A549 (cell line): Measurements from ENCODE around the gene IFITM10. TPM values are rescaled to one million over a fixed set of nuclear protein-coding genes. Genes with fewer than 3 reads are reported as not detected.

Source experiments
- ATAC-seq, 2 experiments: fragments of 200-7000 bp in 1 of 2; fragments of >200 bp in 1 of 2; cut with Nextera tagmentation in 1 of 2; cut with Tn5 transposase in 1 of 2; 3 replicates each; pipeline versions ENCODE4 v1.8.0 to v1.9.1; 2018 to 2020; ENCODE audit warnings: mild to moderate bottlenecking in 1 of 2, moderate library complexity in 1 of 2
- CTCF ChIA-PET: fragments of 300-600 bp; sonication (Branson Sonifier 250); formaldehyde crosslinking; extraction: SDS; loops from one replicate; lab custom pipeline; 2021; ENCODE audit warnings: antibody characterized with exemption, inconsistent platforms; lab: Yijun Ruan, JAX
- POLR2A ChIA-PET: fragments of 350-600 bp; formaldehyde crosslinking; extraction: SDS; loops from one replicate; lab custom pipeline; 2021; ENCODE audit warnings: antibody characterized with exemption, inconsistent platforms; lab: Yijun Ruan, JAX
- DNase-seq, 2 experiments: peaks; one replicate each; pipeline versions ENCODE4 v3.0.0 to v3.0.0-alpha.2; 2011 to 2016; ENCODE audit warnings: low read depth in 1 of 2, low spot score in 1 of 2
- FAIRE-seq: peaks from 2 replicates; lab custom pipeline; 2011; peaks lifted over from hg19 to GRCh38; lab: Jason Lieb, UNC
- H3K27ac ChIP-seq, 2 experiments: fragments of >200 bp; sonication (Bioruptor Twin); formaldehyde crosslinking; 3 replicates each; pipeline ENCODE4 v1.5.1; 2016 to 2017
- H3K4me1 ChIP-seq: fragments of >200 bp; sonication (Bioruptor Twin); formaldehyde crosslinking; 3 replicates; pipeline ENCODE4 v1.6.1; 2016
- H3K4me2 ChIP-seq: fragments of >200 bp; sonication (Bioruptor Twin); formaldehyde crosslinking; 3 replicates; pipeline ENCODE4 v1.6.1; 2016
- H3K4me3 ChIP-seq: fragments of >200 bp; sonication (Bioruptor Twin); formaldehyde crosslinking; 3 replicates; pipeline ENCODE4 v1.5.1; 2016
- H3K9me3 ChIP-seq: fragments of >200 bp; sonication (Bioruptor Twin); formaldehyde crosslinking; 3 replicates; pipeline ENCODE4 v1.6.1; 2016
- CBX2 ChIP-seq: fragments of 200-600 bp; sonication (generic); IDR thresholded peaks from 2 replicates; pipeline ENCODE4 v1.6.1; 2016; ENCODE audit warnings: low read depth, mild to moderate bottlenecking, borderline replicate concordance
- CHD4 ChIP-seq: fragments of 200-600 bp; sonication (generic); IDR thresholded peaks from 2 replicates; pipeline ENCODE4 v1.6.1; 2016; ENCODE audit warnings: antibody characterized with exemption, mild to moderate bottlenecking, borderline replicate concordance
- FOSB ChIP-seq: fragments of 250-450 bp; sonication (Bioruptor Pico); IDR thresholded peaks from 2 replicates; pipeline ENCODE4 v1.5.0; 2020; ENCODE audit warnings: mild to moderate bottlenecking, moderate library complexity
- FOSL2 ChIP-seq, 2 experiments: fragments of 450-650 bp in 1 of 2; fragments of >200 bp in 1 of 2; sonication (Bioruptor Twin) in 1 of 2; formaldehyde crosslinking; IDR thresholded peaks; 2 replicates each; pipeline versions ENCODE4 v1.5.0 to v1.6.1; 2016 to 2020; ENCODE audit warnings: mild to moderate bottlenecking in 1 of 2, moderate library complexity in 1 of 2
- FOXS1 ChIP-seq: fragments of 250-450 bp; sonication (Bioruptor Pico); IDR thresholded peaks from 2 replicates; pipeline ENCODE4 v1.5.0; 2020; ENCODE audit warnings: mild to moderate bottlenecking, moderate library complexity
- HOXB13 ChIP-seq: fragments of 250-450 bp; sonication (Bioruptor Pico); IDR thresholded peaks from 2 replicates; pipeline ENCODE4 v1.5.0; 2020; ENCODE audit warnings: low read depth, mild to moderate bottlenecking, moderate library complexity
- JUNB ChIP-seq: fragments of >200 bp; sonication (Bioruptor Twin); formaldehyde crosslinking; IDR thresholded peaks from 2 replicates; pipeline ENCODE4 v1.6.1; 2016
- KDM1A ChIP-seq: fragments of 200-600 bp; sonication (generic); IDR thresholded peaks from 2 replicates; pipeline ENCODE4 v1.6.1; 2016; ENCODE audit warnings: low read depth, mild to moderate bottlenecking
- MAZ ChIP-seq: fragments of 150-350 bp; IDR thresholded peaks from 2 replicates; pipeline ENCODE4 v1.6.1; 2014; ENCODE audit warnings: antibody characterized with exemption, low read depth, low read length, borderline replicate concordance
- MYC ChIP-seq: IDR thresholded peaks from 2 replicates; pipeline ENCODE4 v1.6.1; 2012; ENCODE audit warnings: mild to moderate bottlenecking, inconsistent platforms, low read length, improper control_type of control experiment, borderline replicate concordance
- NFE2L2 ChIP-seq: fragments of 150-350 bp; conservative IDR thresholded peaks from 2 replicates; pipeline ENCODE4 v1.6.1; 2014; ENCODE audit warnings: low read length
- NPAS2 ChIP-seq: fragments of 250-450 bp; sonication (Bioruptor Pico); IDR thresholded peaks from 2 replicates; pipeline ENCODE4 v1.8.0; 2022; ENCODE audit warnings: mild to moderate bottlenecking, moderate library complexity, borderline replicate concordance
- NR3C1 ChIP-seq: fragments of >200 bp; sonication (Bioruptor Twin); formaldehyde crosslinking; IDR thresholded peaks from 3 replicates; pipeline ENCODE4 v1.6.1; 2017
- POLR2A ChIP-seq: IDR thresholded peaks from 2 replicates; pipeline ENCODE4 v1.6.1; 2012; ENCODE audit warnings: mild to moderate bottlenecking, low read length
- RAD21 ChIP-seq, 2 experiments: fragments of >200 bp in 1 of 2; sonication (Bioruptor Twin) in 1 of 2; formaldehyde crosslinking in 1 of 2; IDR thresholded peaks in 1 of 2; conservative IDR thresholded peaks in 1 of 2; 2 replicates in 1 of 2; 3 replicates in 1 of 2; pipeline ENCODE4 v1.6.1; 2012 to 2018; ENCODE audit warnings: inconsistent platforms in 1 of 2
- RARB ChIP-seq: fragments of 250-450 bp; sonication (Bioruptor Pico); IDR thresholded peaks from 2 replicates; pipeline ENCODE4 v1.8.0; 2021; ENCODE audit warnings: mild to moderate bottlenecking, moderate library complexity
- RNF2 ChIP-seq: fragments of 200-600 bp; sonication (generic); IDR thresholded peaks from 2 replicates; pipeline ENCODE4 v1.6.1; 2016; ENCODE audit warnings: low read depth, mild to moderate bottlenecking, antibody characterized with exemption, moderate library complexity, borderline replicate concordance
- SMC3 ChIP-seq: fragments of >200 bp; sonication (Bioruptor Twin); formaldehyde crosslinking; IDR thresholded peaks from 3 replicates; pipeline ENCODE4 v1.6.1; 2018; ENCODE audit warnings: inconsistent platforms
- SREBF2 ChIP-seq: fragments of 450-650 bp; IDR thresholded peaks from 2 replicates; pipeline ENCODE4 v1.6.1; 2014; ENCODE audit warnings: mild to moderate bottlenecking, moderate library complexity
- TFCP2L1 ChIP-seq: fragments of 250-450 bp; sonication (Bioruptor Pico); IDR thresholded peaks from 2 replicates; pipeline ENCODE4 v1.5.0; 2021; ENCODE audit warnings: mild to moderate bottlenecking
- TP53 ChIP-seq: fragments of 250-450 bp; sonication (Bioruptor Pico); IDR thresholded peaks from 2 replicates; pipeline ENCODE4 v1.5.0; 2021; ENCODE audit warnings: mild to moderate bottlenecking, moderate library complexity
- ZC3H11A ChIP-seq: fragments of 450-650 bp; IDR thresholded peaks from 2 replicates; pipeline ENCODE4 v1.6.1; 2014; ENCODE audit warnings: antibody characterized with exemption, mild to moderate bottlenecking
- WGBS: methylation state at CpG from one replicate; pipeline ENCODE4 v1.1.6; 2017; ENCODE audit errors: missing lambda C conversion rate; 5-methylcytosine and 5-hydroxymethylcytosine counted together
- polyA plus RNA-seq, 4 experiments: library from polyadenylated mRNA; depleted of rRNA in 3 of 4; stranded (reverse); fragments of >200 nt; fragmentation: RNase III in 1 of 4; extraction: RNeasy Plus Mini Kit Qiagen cat#74134 plus additional on column Dnase treatment in 1 of 4; gene quantifications; 2 replicates in 3 of 4; 3 replicates in 1 of 4; pipeline ENCODE4 v1.2.3, GENCODE V29; 2011 to 2017
- TF ChIP-seq, protein P1 (sequence below): fragments of >200 bp; sonication (Bioruptor Twin); formaldehyde crosslinking; IDR thresholded peaks from 2 replicates; pipeline ENCODE4 v1.6.1; 2016
- TF ChIP-seq, protein P2 (sequence below): fragments of 250-450 bp; sonication (Bioruptor Pico); IDR thresholded peaks from 2 replicates; pipeline ENCODE4 v1.5.0; 2021; ENCODE audit warnings: mild to moderate bottlenecking, moderate library complexity, borderline replicate concordance
- TF ChIP-seq, protein P3 (sequence below): IDR thresholded peaks from 2 replicates; pipeline ENCODE4 v1.6.1; 2012; ENCODE audit warnings: low read depth, borderline replicate concordance
- TF ChIP-seq, protein P4 (sequence below): IDR thresholded peaks from 2 replicates; pipeline ENCODE4 v1.6.1; 2012

Gene IFITM10
- polyA plus RNA-seq, 2 of the 4 experiments (the other 2 are of a cell fraction): 0.28 to 0.67 TPM

DNA sequence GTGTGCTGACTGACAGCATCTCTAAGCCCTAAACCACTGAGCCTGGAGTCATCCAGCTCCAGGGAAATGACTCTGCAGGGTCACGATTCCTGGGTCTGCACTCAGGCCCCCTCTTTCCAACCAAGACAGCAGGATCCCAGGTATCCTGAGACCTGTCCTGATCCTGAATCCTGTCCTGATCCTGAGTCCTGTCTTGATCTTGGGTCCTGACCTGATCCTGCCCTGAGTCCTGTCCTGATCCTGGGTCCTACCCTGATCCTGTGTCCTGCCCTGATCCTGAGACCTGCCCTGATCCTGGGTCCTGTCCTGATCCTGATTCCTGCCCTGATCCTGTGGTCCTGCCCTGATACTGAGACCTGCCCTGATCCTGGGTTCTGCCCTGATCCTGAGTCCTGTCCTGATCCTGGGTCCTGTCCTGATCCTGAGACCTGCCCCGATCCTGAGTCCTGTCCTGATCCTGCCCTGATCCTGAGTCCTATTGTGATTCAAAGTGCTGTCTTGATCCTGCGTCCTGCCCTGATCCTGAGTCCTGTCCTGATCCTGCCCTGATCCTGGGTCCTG lies 54.8 kb downstream of the IFITM10 start:
- ChIA-PET POLR2A (no interaction called here), CTCF (interaction anchor here (0.8 to 7.8 kb wide), 14 partner anchors 10 to 458 kb away, joined by 3 to 605 read pairs (median 41); partner anchors contain the start of gene SYT8)
- TF ChIP-seq JUNB: no peak
- no peak for TF ChIP-seq CBX2
- no peak for TF ChIP-seq NPAS2
- TF ChIP-seq RNF2: no peak
- TF ChIP-seq, protein P1, sequence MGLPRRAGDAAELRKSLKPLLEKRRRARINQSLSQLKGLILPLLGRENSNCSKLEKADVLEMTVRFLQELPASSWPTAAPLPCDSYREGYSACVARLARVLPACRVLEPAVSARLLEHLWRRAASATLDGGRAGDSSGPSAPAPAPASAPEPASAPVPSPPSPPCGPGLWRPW: no peak
- no peak for TF ChIP-seq RARB (CRISPR knock-in tag)
- TF ChIP-seq POLR2A: no peak
- TF ChIP-seq, protein P2, sequence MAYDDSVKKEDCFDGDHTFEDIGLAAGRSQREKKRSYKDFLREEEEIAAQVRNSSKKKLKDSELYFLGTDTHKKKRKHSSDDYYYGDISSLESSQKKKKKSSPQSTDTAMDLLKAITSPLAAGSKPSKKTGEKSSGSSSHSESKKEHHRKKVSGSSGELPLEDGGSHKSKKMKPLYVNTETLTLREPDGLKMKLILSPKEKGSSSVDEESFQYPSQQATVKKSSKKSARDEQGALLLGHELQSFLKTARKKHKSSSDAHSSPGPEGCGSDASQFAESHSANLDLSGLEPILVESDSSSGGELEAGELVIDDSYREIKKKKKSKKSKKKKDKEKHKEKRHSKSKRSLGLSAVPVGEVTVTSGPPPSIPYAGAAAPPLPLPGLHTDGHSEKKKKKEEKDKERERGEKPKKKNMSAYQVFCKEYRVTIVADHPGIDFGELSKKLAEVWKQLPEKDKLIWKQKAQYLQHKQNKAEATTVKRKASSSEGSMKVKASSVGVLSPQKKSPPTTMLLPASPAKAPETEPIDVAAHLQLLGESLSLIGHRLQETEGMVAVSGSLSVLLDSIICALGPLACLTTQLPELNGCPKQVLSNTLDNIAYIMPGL (CRISPR knock-in tag): no peak
- no peak for TF ChIP-seq FOSL2 (IDR thresholded peaks at IDR 0.05)
- no peak for TF ChIP-seq FOSL2 (CRISPR knock-in tag; IDR thresholded peaks at IDR 0.05)
- H3K4me2 ChIP-seq: no peak overlapping the region
- H3K27ac ChIP-seq: no peak overlapping the region
- no peak for DNase-seq
- 83% methylated on average over 3 of the region's 3 CpGs for WGBS
- no peaks in the 10 kb centered on the region for H3K9me3 ChIP-seq
- FAIRE-seq: no peak
- ATAC-seq: no peak
- H3K4me3 ChIP-seq: no peak overlapping the region
- H3K4me1 ChIP-seq: no peaks in the 10 kb centered on the region

DNA sequence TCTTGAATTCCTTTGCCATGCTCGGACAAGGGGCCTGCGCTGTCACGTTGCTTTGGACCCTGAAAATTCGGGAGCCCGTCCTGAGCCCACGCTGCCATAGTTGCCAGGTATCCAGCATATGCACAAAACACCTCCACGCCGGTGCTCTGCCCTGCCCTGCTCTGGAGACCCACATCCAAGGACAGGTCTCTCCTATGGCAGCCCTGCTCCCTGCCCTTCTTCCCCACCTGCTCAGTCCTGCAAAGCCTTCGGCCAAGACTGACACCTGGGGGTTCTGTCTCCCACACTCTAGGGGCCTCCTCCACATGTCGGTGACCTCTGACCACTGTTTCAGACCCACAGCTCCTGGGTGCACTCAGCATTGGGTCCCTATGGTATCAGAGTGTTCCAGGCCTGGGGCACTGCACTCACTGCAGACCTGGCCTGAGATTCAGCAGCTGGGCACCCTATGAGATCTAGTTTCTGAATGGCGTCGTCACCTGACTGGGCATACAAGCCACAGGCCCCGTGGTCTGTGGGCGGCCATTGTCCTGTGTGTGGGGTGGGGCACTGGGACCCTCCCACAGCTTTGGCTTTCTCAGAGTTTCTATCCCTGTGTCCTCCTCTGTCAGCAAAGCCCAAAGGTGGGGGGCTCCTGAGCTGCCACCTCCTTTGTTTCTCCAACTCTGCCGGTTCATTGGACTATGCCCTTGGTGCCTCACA lies 55.4 kb downstream of the IFITM10 start:
- no peak overlapping the region for H3K4me3 ChIP-seq
- H3K4me2 ChIP-seq: no peak overlapping the region
- H3K4me1 ChIP-seq: no peaks in the 10 kb centered on the region
- POLR2A ChIA-PET: interaction anchor here (2.3 kb wide), 1 partner anchor 138 kb away, joined by 39 read pairs; the partner anchor contains the start of gene SYT8
- no peak for DNase-seq
- CTCF ChIA-PET: interaction anchor here (0.8 to 7.8 kb wide), 45 partner anchors 11 to 459 kb away, joined by 3 to 605 read pairs (median 14); partner anchors contain the start of genes CTSD, SYT8, TNNI2 and TOLLIP
- no peaks in the 10 kb centered on the region for H3K9me3 ChIP-seq
- no peak for FAIRE-seq
- TF ChIP-seq, protein P3, sequence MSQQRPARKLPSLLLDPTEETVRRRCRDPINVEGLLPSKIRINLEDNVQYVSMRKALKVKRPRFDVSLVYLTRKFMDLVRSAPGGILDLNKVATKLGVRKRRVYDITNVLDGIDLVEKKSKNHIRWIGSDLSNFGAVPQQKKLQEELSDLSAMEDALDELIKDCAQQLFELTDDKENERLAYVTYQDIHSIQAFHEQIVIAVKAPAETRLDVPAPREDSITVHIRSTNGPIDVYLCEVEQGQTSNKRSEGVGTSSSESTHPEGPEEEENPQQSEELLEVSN: no peak
- TF ChIP-seq RAD21 (conservative IDR thresholded peaks at IDR 0.05 in 1 of 2, IDR thresholded peaks at IDR 0.05 in 1 of 2): no peak
- TF ChIP-seq SREBF2: no peak
- TF ChIP-seq KDM1A: no peak
- TF ChIP-seq TFCP2L1 (CRISPR knock-in tag): no peak
- no peak for TF ChIP-seq NR3C1
- no peak for TF ChIP-seq TP53 (CRISPR knock-in tag)
- no peak for TF ChIP-seq FOXS1
- TF ChIP-seq NPAS2: no peak
- TF ChIP-seq RARB (CRISPR knock-in tag): no peak
- TF ChIP-seq MAZ: no peak
- no peak for TF ChIP-seq NFE2L2
- no peak for TF ChIP-seq CHD4
- no peak for TF ChIP-seq SMC3
- TF ChIP-seq MYC: no peak
- TF ChIP-seq, protein P1: no peak
- TF ChIP-seq FOSB: no peak
- TF ChIP-seq, protein P4, sequence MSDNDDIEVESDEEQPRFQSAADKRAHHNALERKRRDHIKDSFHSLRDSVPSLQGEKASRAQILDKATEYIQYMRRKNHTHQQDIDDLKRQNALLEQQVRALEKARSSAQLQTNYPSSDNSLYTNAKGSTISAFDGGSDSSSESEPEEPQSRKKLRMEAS: no peak
- no peak for TF ChIP-seq ZC3H11A
- no peak for TF ChIP-seq HOXB13 (CRISPR knock-in tag)
- WGBS: 77% methylated on average over 10 of the region's 15 CpGs
- no peak overlapping the region for H3K27ac ChIP-seq
- ATAC-seq: no peak
